ENCODE data around the gene SMIM23.
"Not testable (repeated sequence)": the region's sequence is repeated elsewhere in the genome, so short reads cannot be mapped to it uniquely, and the experiment has no call there.

SMIM23 gene

GRCh38 chr5:171776213-171776612 is 9.4 kb upstream of the SMIM23 start:
- Histone ChIP-seq H3K4me2 (ENCODE audit: low read length) (no peak overlapping the region), H3K4me3 (ENCODE audit: low read depth, low read length) (no peak overlapping the region), H3K36me3 (ENCODE audit: control insufficient read depth, insufficient read depth, low read length) (no peaks in the 10 kb centered on the region), H3K27ac (no peak overlapping the region), H3K9ac (no peak overlapping the region), H3K4me1 (no peaks in the 10 kb centered on the region), H3K79me2 (no peaks in the 10 kb centered on the region), H3K9me3 (ENCODE audit: control insufficient read depth, low read length) (no peaks in the 10 kb centered on the region), H3K27me3 (ENCODE audit: control insufficient read depth, insufficient read depth, low read length) (no peaks in the 10 kb centered on the region), H2AFZ (no peak overlapping the region)
- no peak for TF ChIP-seq CTCF (IDR thresholded peaks at IDR 0.05)

- Histone ChIP-seq H2AFZ (no peak overlapping the region), H3K27ac (no peak overlapping the region), H3K4me2 (ENCODE audit: low read length) (no peak overlapping the region), H3K9me3 (ENCODE audit: control insufficient read depth, low read length) (no peaks in the 10 kb centered on the region), H3K27me3 (ENCODE audit: control insufficient read depth, insufficient read depth, low read length) (no peaks in the 10 kb centered on the region), H3K9ac (no peak overlapping the region), H3K79me2 (no peaks in the 10 kb centered on the region), H3K4me3 (ENCODE audit: low read depth, low read length) (no peak overlapping the region), H3K36me3 (ENCODE audit: control insufficient read depth, insufficient read depth, low read length) (no peaks in the 10 kb centered on the region), H3K4me1 (no peaks in the 10 kb centered on the region)
- no peak for TF ChIP-seq CTCF (IDR thresholded peaks at IDR 0.05)
Observed at GRCh38 chr5:171776770-171777759, 8.6 kb upstream of the SMIM23 start.

- not testable (repeated sequence) for H3K9ac ChIP-seq; H3K79me2 ChIP-seq; H3K27me3 ChIP-seq (ENCODE audit: control insufficient read depth, insufficient read depth, low read length); H3K4me3 ChIP-seq (ENCODE audit: low read depth, low read length); H3K36me3 ChIP-seq (ENCODE audit: control insufficient read depth, insufficient read depth, low read length); H3K27ac ChIP-seq; H2AFZ ChIP-seq; H3K4me2 ChIP-seq (ENCODE audit: low read length); H3K4me1 ChIP-seq; H3K9me3 ChIP-seq (ENCODE audit: control insufficient read depth, low read length)
Observed at GRCh38 chr5:171781744-171782143, 3.9 kb upstream of the SMIM23 start.

DNA sequence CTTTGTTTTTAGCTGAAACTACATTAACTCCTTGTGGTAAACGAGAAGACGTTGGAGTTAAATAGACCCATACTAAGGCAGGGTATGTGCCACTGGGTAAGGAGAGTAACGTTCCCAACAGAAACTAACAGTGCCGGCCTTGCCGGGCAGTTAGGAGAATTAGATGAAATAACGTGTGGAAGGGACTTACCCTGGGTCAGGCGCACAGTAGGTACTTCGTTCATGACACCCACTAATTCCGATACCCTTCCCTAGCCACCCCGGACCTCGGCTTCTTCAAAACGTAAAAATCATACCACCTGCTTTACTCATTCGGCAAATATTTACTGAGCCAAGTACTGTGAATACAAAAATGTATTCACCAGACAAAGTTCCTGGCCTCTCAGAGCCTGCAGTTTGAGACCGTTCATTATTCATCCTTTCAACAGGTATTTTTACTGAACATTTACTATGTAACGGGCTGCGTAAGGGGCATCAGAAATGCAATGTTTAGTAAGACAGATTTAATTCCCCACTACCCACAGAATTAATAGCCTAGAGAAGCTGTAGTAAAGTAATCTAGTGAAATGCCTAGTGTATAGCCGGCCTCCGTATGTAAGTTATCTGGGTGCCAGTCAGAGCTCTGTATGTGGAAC is 3.2 kb upstream of the SMIM23 start:
- no peak for TF ChIP-seq CTCF (IDR thresholded peaks at IDR 0.05)

GRCh38 chr5:171783051-171783450 is 2.6 kb upstream of the SMIM23 start:
- Histone ChIP-seq H3K27me3 (ENCODE audit: control insufficient read depth, insufficient read depth, low read length) (no peaks in the 10 kb centered on the region), H3K4me1 (no peaks in the 10 kb centered on the region), H3K9me3 (ENCODE audit: control insufficient read depth, low read length) (no peaks in the 10 kb centered on the region), H3K79me2 (no peaks in the 10 kb centered on the region), H2AFZ (no peak overlapping the region), H3K4me3 (ENCODE audit: low read depth, low read length) (no peak overlapping the region), H3K4me2 (ENCODE audit: low read length) (no peak overlapping the region), H3K27ac (no peak overlapping the region), H3K9ac (no peak overlapping the region), H3K36me3 (ENCODE audit: control insufficient read depth, insufficient read depth, low read length) (no peaks in the 10 kb centered on the region)
- TF ChIP-seq CTCF (IDR thresholded peaks at IDR 0.05), result no peak

More for the DNA sequence above, 3.2 kb upstream of the SMIM23 start:
- Histone ChIP-seq H3K4me3 (ENCODE audit: low read depth, low read length) (no peak overlapping the region), H3K9me3 (ENCODE audit: control insufficient read depth, low read length) (no peaks in the 10 kb centered on the region), H3K4me1 (no peaks in the 10 kb centered on the region), H3K79me2 (no peaks in the 10 kb centered on the region), H3K36me3 (ENCODE audit: control insufficient read depth, insufficient read depth, low read length) (no peaks in the 10 kb centered on the region), H3K4me2 (ENCODE audit: low read length) (no peak overlapping the region), H2AFZ (no peak overlapping the region), H3K9ac (no peak overlapping the region), H3K27ac (no peak overlapping the region), H3K27me3 (ENCODE audit: control insufficient read depth, insufficient read depth, low read length) (no peaks in the 10 kb centered on the region)

Data from parathyroid adenoma (tissue), 2 donors.